Vagina (tissue), 2 donors: ENCODE data around the gene TBC1D30.

ENCODE experiments used
- POLR2A ChIP-seq, 2 donors: fragments of 450-650 bp; IDR thresholded peaks; one replicate each; pipeline ENCODE4 v1.6.1; 2017; ENCODE audit warnings: antibody characterized with exemption in 2 of 2, mild to moderate bottlenecking in 2 of 2, moderate library complexity in 2 of 2
- POLR2AphosphoS5 ChIP-seq, 2 donors: sonication (generic); formaldehyde crosslinking; IDR thresholded peaks; one replicate each; pipeline ENCODE4 v1.9.0; 2017; ENCODE audit warnings: antibody characterized with exemption in 2 of 2, mild to moderate bottlenecking in 2 of 2, low read depth in 1 of 2; ENCODE audit not compliant: insufficient read depth in 1 of 2
- TF ChIP-seq, protein P1 (sequence below), 3 experiments: fragments of 450-650 bp in 2 of 3; fragments of 200-600 bp in 1 of 3; sonication (generic) in 1 of 3; IDR thresholded peaks; one replicate each; pipeline ENCODE4 v1.5.1; 2017 to 2019; ENCODE audit warnings: antibody characterized with exemption in 3 of 3, mild to moderate bottlenecking in 2 of 3, moderate library complexity in 2 of 3

DNA sequence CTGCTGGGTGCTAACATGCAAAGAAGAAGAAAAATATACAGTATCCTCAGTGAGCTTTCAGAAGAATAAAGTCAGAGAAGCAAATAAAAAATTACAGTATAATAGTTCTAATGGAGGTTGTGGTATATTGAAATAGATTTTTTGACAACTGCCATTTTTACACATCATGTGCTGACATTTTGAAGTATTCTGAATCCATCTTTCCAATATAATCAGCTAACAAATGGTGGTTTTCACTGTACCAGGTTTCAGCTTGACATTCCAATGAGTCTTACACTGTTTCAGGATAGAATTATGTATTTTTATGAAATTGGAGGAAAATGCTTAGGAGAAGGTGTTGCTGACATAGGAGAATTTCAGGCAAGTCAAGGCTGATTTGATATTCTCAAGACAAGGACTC, 26.3 kb upstream of the TBC1D30 start:
- TF ChIP-seq, protein P1, sequence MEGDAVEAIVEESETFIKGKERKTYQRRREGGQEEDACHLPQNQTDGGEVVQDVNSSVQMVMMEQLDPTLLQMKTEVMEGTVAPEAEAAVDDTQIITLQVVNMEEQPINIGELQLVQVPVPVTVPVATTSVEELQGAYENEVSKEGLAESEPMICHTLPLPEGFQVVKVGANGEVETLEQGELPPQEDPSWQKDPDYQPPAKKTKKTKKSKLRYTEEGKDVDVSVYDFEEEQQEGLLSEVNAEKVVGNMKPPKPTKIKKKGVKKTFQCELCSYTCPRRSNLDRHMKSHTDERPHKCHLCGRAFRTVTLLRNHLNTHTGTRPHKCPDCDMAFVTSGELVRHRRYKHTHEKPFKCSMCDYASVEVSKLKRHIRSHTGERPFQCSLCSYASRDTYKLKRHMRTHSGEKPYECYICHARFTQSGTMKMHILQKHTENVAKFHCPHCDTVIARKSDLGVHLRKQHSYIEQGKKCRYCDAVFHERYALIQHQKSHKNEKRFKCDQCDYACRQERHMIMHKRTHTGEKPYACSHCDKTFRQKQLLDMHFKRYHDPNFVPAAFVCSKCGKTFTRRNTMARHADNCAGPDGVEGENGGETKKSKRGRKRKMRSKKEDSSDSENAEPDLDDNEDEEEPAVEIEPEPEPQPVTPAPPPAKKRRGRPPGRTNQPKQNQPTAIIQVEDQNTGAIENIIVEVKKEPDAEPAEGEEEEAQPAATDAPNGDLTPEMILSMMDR (IDR thresholded peaks at IDR 0.05): no peak
- no peak for TF ChIP-seq POLR2A (IDR thresholded peaks at IDR 0.05)
- TF ChIP-seq POLR2AphosphoS5 (IDR thresholded peaks at IDR 0.05; ENCODE audit: insufficient read depth in 1 of 2, low read depth in 1 of 2): no peak
